Adrenal gland (tissue), 12 donors: ENCODE results near the gene OLA1. TPM values are rescaled to one million over a fixed set of nuclear protein-coding genes. Genes with fewer than 3 reads are reported as not detected.
"Not testable (repeated sequence)": the region's sequence is repeated elsewhere in the genome, so short reads cannot be mapped to it uniquely, and the experiment has no call there.

Experiments used
- DNase-seq, 7 donors: peaks; one replicate each; pipeline ENCODE4 v3.0.0-alpha.2; 2019 to 2020
- H3K27ac ChIP-seq, 5 donors: fragments of 200-600 bp; sonication (generic) in 4 of 5; 1 replicate in 3 of 5; 2 replicates in 2 of 5; pipeline versions ENCODE4 v1.5.1 to v1.8.0; 2016 to 2020; ENCODE audit warnings: mild to moderate bottlenecking in 1 of 5
- H3K27me3 ChIP-seq: fragments of 200-600 bp; 2 replicates; pipeline ENCODE4 v1.8.0; 2021
- H3K36me3 ChIP-seq, 2 donors: fragments of 200-600 bp; replicated peaks in 1 of 2; 1 replicate in 1 of 2; 2 replicates in 1 of 2; pipeline versions ENCODE4 v1.5.1 to v1.8.0; 2018 to 2022
- H3K4me1 ChIP-seq, 2 donors: fragments of 200-600 bp; replicated peaks in 1 of 2; 1 replicate in 1 of 2; 2 replicates in 1 of 2; pipeline versions ENCODE4 v1.5.1 to v1.8.0; 2018 to 2021
- H3K4me3 ChIP-seq, 4 donors: fragments of 200-600 bp; sonication (generic) in 3 of 4; one replicate each; pipeline ENCODE4 v1.5.1; 2016 to 2018
- H3K9me3 ChIP-seq, 3 donors: fragments of 200-600 bp; sonication (generic) in 1 of 3; replicated peaks in 1 of 3; 1 replicate in 2 of 3; 2 replicates in 1 of 3; pipeline versions ENCODE4 v1.5.1 to v1.8.0; 2016 to 2021
- CTCF ChIP-seq, 6 experiments: fragments of 450-650 bp in 4 of 6; fragments of 200-600 bp in 2 of 6; sonication (generic) in 1 of 6; IDR thresholded peaks; 1 replicate in 5 of 6; 2 replicates in 1 of 6; pipeline versions ENCODE4 v1.5.1 to v1.8.0; 2016 to 2021; ENCODE audit warnings: antibody characterized with exemption in 6 of 6, mild to moderate bottlenecking in 2 of 6, moderate library complexity in 1 of 6
- POLR2A ChIP-seq, 2 donors: fragments of 450-650 bp; IDR thresholded peaks; one replicate each; pipeline ENCODE4 v1.6.1; 2017; ENCODE audit warnings: antibody characterized with exemption in 2 of 2, mild to moderate bottlenecking in 2 of 2, moderate library complexity in 1 of 2
- WGBS, 4 donors: extraction: QIAGEN DNeasy Blood & Tissue Kit in 2 of 4; methylation state at CpG; one replicate each; pipeline versions ENCODE4 v1.1.5 to v1.1.7; 2013 to 2017; 5-methylcytosine and 5-hydroxymethylcytosine counted together
- intact Hi-C, 2 donors: fragments of 100-400 bp; cut with DNase I; formaldehyde crosslinking; loops; one replicate each; pipeline versions ENCODE4 v1.14.1 to v1.15.0; 2022 to 2023
- polyA plus RNA-seq, 3 donors: library from polyadenylated mRNA; stranded (reverse); fragments of 200-250 nt in 2 of 3; fragments of 350-450 nt in 1 of 3; fragmentation: Illumina TruSeq in 1 of 3; extraction: RNeasy Lipid Tissue Mini Kit (QIAGEN cat#74804) in 1 of 3; gene quantifications; one replicate each; pipeline ENCODE4 v1.2.3, GENCODE V29; 2013 to 2014
- total RNA-seq, 9 donors: library from RNA; depleted of rRNA in 4 of 9; stranded (reverse); fragments of >200 nt in 4 of 9; fragments of 120-200 nt in 1 of 9; fragmentation: NEBNext Ultra II Directional in 1 of 9; extraction: Animal tissue kit (Norgen Biotek cat#: 25700) in 1 of 9; gene quantifications; one replicate each; pipeline versions ENCODE4 v1.1.0 to v1.2.4, GENCODE V29; 2013 to 2023
- donor health status: healthy with polysubstance abuse.
- donor health status: Bipolar disorder and iron deficiency.
- donor health status: DM: yes; HTN: yes; CAD: no.
- donor health status: DM: no; HTN: no; CAD: no.
- donor health status: DM: no; HTN: no; CAD: no.
- donor health status: DM: yes; HTN: yes; CAD: no.

OLA1 gene
- total and polyA plus RNA-seq, 12 donors = 30.1 to 182 (median 68.9) TPM

DNA sequence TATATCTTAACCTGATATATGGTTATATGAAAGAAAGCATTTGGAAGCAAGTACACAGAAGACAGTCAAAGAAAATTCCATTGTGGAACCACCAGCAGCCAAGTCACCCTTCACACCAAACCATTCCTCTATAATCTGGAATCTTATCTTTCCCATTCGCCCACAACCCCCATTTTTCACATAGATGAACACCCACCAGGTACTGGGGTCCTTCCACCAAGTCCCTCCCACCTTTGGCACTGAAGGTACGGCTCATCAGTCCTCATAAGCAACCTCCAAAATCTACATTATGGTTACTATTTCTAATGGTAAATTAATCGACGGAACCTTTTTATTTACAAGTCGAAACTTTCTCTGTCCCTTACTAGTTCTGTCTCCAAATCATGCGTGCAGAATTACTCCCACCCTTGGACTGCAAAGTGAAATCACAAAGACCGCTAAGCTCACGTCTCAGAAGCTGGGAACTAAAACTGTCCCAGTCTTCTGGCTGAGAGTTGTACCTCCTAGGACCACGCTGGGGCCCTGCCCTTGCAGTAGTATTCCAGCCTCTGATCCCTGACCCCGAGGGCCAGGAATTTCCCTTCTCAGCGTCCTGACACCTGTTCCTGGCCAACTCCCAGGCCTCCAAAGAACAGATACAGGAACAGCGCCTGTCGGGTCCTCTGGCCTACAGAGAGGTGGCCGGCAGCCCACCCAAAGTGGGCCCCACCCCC lies 702 bp downstream of the OLA1 start:
- intact Hi-C loops = no loop called here

DNA sequence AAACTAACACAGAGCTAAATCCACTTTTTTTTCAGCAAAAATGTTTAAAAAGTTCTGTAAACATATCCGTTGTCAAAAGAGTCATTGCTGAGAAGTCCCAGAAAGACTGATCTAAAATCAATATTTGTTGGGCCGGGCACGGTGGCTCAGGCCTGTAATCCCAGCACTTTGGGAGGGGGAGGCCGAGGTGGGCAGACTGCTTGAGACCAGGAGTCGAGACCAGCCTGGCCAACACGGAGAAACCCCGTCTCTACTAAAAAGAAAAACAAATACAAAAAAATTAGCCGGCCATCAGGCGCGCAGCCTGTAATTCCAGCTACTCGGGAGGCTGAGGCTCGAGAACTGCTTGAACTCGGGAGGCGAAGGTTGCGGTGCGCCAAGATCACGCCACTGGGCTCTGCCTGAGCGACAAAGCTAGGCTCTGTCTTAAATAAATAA lies 1.4 kb downstream of the OLA1 start:
- intact Hi-C loops = no loop called here
- no peak overlapping the region for H3K27ac ChIP-seq
- no peaks in the 10 kb centered on the region for H3K27me3 ChIP-seq
- H3K9me3 ChIP-seq = no peaks in the 10 kb centered on the region
- no peaks in the 10 kb centered on the region for H3K36me3 ChIP-seq
- no peak for DNase-seq
- no peak for TF ChIP-seq CTCF (IDR thresholded peaks at IDR 0.05)
- no peak for TF ChIP-seq POLR2A (IDR thresholded peaks at IDR 0.05)
- H3K4me3 ChIP-seq = no peak overlapping the region
- H3K4me1 ChIP-seq = peaks cover 6 to 14% of the 10 kb centered on the region in 2 donors
- WGBS, 4 donors = 94 to 96% (median 95%) methylated on average over 18 of the region's 18 CpGs

More for the DNA sequence above, 702 bp downstream of the OLA1 start:
- 16 to 25% (median 21%) methylated on average over 12 to 14 of the region's 14 CpGs for WGBS, 4 donors
- no peaks in the 10 kb centered on the region for H3K9me3 ChIP-seq
- no peaks in the 10 kb centered on the region for H3K27me3 ChIP-seq
- H3K36me3 ChIP-seq = no peaks in the 10 kb centered on the region
- DNase-seq = peak in 4 of 7 donors; percentile 47 to 61 (median 52)
- H3K4me3 ChIP-seq = peak overlapping the region; percentile 19 to 82 (median 66)
- no peak for TF ChIP-seq POLR2A (IDR thresholded peaks at IDR 0.05)
- no peak for TF ChIP-seq CTCF (IDR thresholded peaks at IDR 0.05)
- peaks cover 6 to 14% of the 10 kb centered on the region in 2 donors for H3K4me1 ChIP-seq
- peak overlapping the region in 4 of 5 donors; percentile 69 to 92 (median 82) for H3K27ac ChIP-seq

DNA sequence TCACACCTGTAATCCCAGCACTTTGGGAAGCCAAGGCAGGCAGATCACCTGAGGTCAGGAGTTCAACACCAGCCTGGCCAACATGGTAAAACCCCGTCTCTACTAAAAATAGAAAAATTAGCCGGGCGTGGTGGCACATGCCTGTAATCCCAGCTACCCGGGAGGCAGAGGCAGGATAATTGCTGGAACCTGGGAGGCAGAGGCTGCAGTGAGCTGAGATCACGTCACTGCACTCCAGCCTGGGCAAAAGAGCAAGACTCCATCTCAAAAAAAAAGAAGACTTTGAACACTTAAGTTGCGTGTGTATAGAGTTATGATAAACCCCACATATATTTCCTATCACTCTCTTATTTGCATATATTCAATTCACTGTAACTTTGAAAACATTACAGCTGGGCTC lies 2.7 kb downstream of the OLA1 start:
- H3K4me1 ChIP-seq = peaks cover 6 to 14% of the 10 kb centered on the region in 2 donors
- DNase-seq, intact Hi-C loops, H3K4me3 ChIP-seq, H3K36me3 ChIP-seq, H3K27ac ChIP-seq, H3K9me3 ChIP-seq, H3K27me3 ChIP-seq: not testable (repeated sequence)
- WGBS, 4 donors = 92 to 97% (median 95%) methylated on average over 6 of the region's 6 CpGs

DNA sequence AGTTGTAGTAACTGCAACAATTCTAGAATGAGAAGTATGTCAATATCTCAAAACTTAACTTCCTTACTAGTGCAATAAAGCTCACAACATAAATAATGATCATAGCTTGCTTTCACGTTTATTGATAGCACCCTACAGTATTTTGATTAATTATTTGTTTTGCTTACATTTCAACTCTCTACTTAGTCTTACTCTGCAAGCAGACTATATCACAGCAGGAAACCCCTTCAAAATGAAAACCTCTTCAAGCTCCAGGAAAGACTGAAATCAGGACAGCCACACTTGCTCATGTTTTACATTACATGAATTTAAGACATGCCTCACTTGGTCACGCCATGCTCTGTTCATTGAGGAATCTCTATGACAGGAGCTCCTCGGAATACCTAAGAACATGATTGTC lies 3.3 kb downstream of the OLA1 start:
- no peak overlapping the region for H3K27ac ChIP-seq
- WGBS, 4 donors = 90 to 96% (median 95%) methylated on average over 3 of the region's 3 CpGs
- H3K27me3 ChIP-seq = no peaks in the 10 kb centered on the region
- no peak for DNase-seq
- TF ChIP-seq POLR2A (IDR thresholded peaks at IDR 0.05) (no peak), CTCF (IDR thresholded peaks at IDR 0.05) (no peak)
- H3K9me3 ChIP-seq = no peaks in the 10 kb centered on the region
- no peak overlapping the region for H3K4me3 ChIP-seq
- H3K4me1 ChIP-seq = peaks cover 6 to 14% of the 10 kb centered on the region in 2 donors
- H3K36me3 ChIP-seq = no peaks in the 10 kb centered on the region
- intact Hi-C loops = no loop called here

DNA sequence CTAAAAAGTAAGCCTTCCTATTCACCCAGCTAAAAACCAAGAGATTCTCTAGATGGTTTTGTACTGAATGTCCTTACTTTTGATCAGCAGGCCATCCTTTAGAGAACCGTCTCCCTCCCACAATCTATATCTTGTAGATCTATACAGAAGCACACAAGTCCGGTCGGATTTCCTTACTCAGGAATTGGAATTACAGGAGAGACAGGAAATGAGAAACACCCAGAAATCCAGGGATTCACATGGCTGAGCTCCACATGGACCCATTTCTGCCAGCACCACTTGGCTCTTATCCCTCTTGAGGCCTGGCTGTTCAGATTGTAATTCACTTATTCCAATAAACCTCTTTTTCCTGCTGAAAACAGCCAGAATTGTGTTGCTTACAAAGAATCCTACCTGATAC lies 4.5 kb downstream of the OLA1 start:
- Histone ChIP-seq H3K9me3 (no peaks in the 10 kb centered on the region), H3K27ac (no peak overlapping the region), H3K36me3 (no peaks in the 10 kb centered on the region), H3K4me3 (no peak overlapping the region), H3K27me3 (no peaks in the 10 kb centered on the region), H3K4me1 (peaks cover 6 to 10% of the 10 kb centered on the region in 2 donors)
- no peak for TF ChIP-seq CTCF (IDR thresholded peaks at IDR 0.05)
- 89 to 97% (median 95%) methylated on average over 3 of the region's 3 CpGs for WGBS, 4 donors
- no peak for DNase-seq
- intact Hi-C loops = no loop called here
